H9 (cell line): ENCODE measurements around the gene NRXN3. TPM values are rescaled to one million over a fixed set of nuclear protein-coding genes. Genes with fewer than 3 reads are reported as not detected.

Source experiments
- DNase-seq: peaks from one replicate; pipeline ENCODE4 v3.0.0-alpha.2; 2017
- H2AFZ ChIP-seq: one replicate; pipeline ENCODE4 v1.6.1; 2013; ENCODE audit warnings: mild to moderate bottlenecking, low read length, control low read depth, moderate library complexity
- H2AK5ac ChIP-seq: 2 replicates; pipeline ENCODE4 v1.6.1; 2013; ENCODE audit warnings: low read length, control low read depth, mixed read lengths; ENCODE audit not compliant: insufficient read length
- H2BK120ac ChIP-seq: one replicate; pipeline ENCODE4 v1.6.1; 2013; ENCODE audit warnings: low read depth, mild to moderate bottlenecking, low read length, control low read depth, inconsistent platforms; ENCODE audit not compliant: poor library complexity, severe bottlenecking
- H2BK12ac ChIP-seq: 2 replicates; pipeline ENCODE4 v1.6.1; 2013; ENCODE audit warnings: low read length, control low read depth, mixed read lengths, low read depth; ENCODE audit not compliant: insufficient read length
- H2BK15ac ChIP-seq: 2 replicates; pipeline ENCODE4 v1.6.1; 2013; ENCODE audit warnings: low read depth, low read length, control low read depth
- H2BK20ac ChIP-seq: one replicate; pipeline ENCODE4 v1.6.1; 2013; ENCODE audit warnings: low read depth, mild to moderate bottlenecking, low read length, control low read depth, inconsistent platforms; ENCODE audit not compliant: poor library complexity, severe bottlenecking
- H2BK5ac ChIP-seq: 2 replicates; pipeline ENCODE4 v1.6.1; 2013; ENCODE audit warnings: low read length, control low read depth, mixed read lengths; ENCODE audit not compliant: insufficient read length
- H3K14ac ChIP-seq: 2 replicates; pipeline ENCODE4 v1.6.1; 2013; ENCODE audit warnings: low read length, control low read depth; ENCODE audit not compliant: insufficient read depth
- H3K18ac ChIP-seq: 2 replicates; pipeline ENCODE4 v1.6.1; 2013; ENCODE audit warnings: low read depth, mild to moderate bottlenecking, mixed read lengths, low read length, control low read depth; ENCODE audit not compliant: insufficient read length
- H3K23ac ChIP-seq: 2 replicates; pipeline ENCODE4 v1.6.1; 2013; ENCODE audit warnings: low read length, control low read depth, mixed read lengths, low read depth; ENCODE audit not compliant: insufficient read length
- H3K23me2 ChIP-seq: 2 replicates; pipeline ENCODE4 v1.6.1; 2013; ENCODE audit warnings: low read depth, mild to moderate bottlenecking, mixed read lengths, low read length, control low read depth; ENCODE audit not compliant: insufficient read length, poor library complexity, severe bottlenecking
- H3K27ac ChIP-seq: 2 replicates; pipeline ENCODE4 v1.5.1; 2013; ENCODE audit warnings: low read length, control low read depth, mixed read lengths, low read depth; ENCODE audit not compliant: insufficient read length
- H3K27me3 ChIP-seq: 2 replicates; pipeline ENCODE4 v1.6.1; 2013; ENCODE audit warnings: low read length, control low read depth, inconsistent platforms; ENCODE audit not compliant: insufficient read depth
- H3K4ac ChIP-seq: 2 replicates; pipeline ENCODE4 v1.6.1; 2013; ENCODE audit warnings: low read depth, mild to moderate bottlenecking, control low read depth, inconsistent platforms, low read length, moderate library complexity
- H3K4me1 ChIP-seq: 2 replicates; pipeline ENCODE4 v1.6.1; 2013; ENCODE audit warnings: low read length, control low read depth, inconsistent platforms; ENCODE audit not compliant: insufficient read depth
- H3K4me2 ChIP-seq: 2 replicates; pipeline ENCODE4 v1.6.1; 2013; ENCODE audit warnings: low read length, control low read depth, mixed read lengths; ENCODE audit not compliant: insufficient read length, insufficient read depth
- H3K56ac ChIP-seq: 2 replicates; pipeline ENCODE4 v1.6.1; 2013; ENCODE audit warnings: low read depth, mild to moderate bottlenecking, mixed read lengths, low read length, control low read depth; ENCODE audit not compliant: insufficient read length
- H3K79me1 ChIP-seq: 2 replicates; pipeline ENCODE4 v1.6.1; 2013; ENCODE audit warnings: low read depth, mild to moderate bottlenecking, moderate library complexity, low read length, control low read depth, inconsistent platforms; ENCODE audit not compliant: insufficient read depth, poor library complexity, severe bottlenecking
- H3K79me2 ChIP-seq: 2 replicates; pipeline ENCODE4 v1.6.1; 2013; ENCODE audit warnings: low read length, control low read depth, inconsistent platforms; ENCODE audit not compliant: insufficient read depth
- H3K9ac ChIP-seq: 2 replicates; pipeline ENCODE4 v1.6.1; 2013; ENCODE audit warnings: low read length, control low read depth, mixed read lengths; ENCODE audit not compliant: insufficient read length; ENCODE audit errors: extremely low read depth
- H3K9me3 ChIP-seq: one replicate; pipeline ENCODE4 v1.6.1; 2013; ENCODE audit warnings: low read depth, low read length, inconsistent platforms; ENCODE audit not compliant: control insufficient read depth
- H3T11ph ChIP-seq: one replicate; pipeline ENCODE4 v1.6.1; 2013; ENCODE audit warnings: mild to moderate bottlenecking, low read length, control low read depth, inconsistent platforms
- H4K20me1 ChIP-seq: one replicate; pipeline ENCODE4 v1.6.1; 2013; ENCODE audit not compliant: control insufficient read depth, insufficient read length, insufficient read depth
- H4K5ac ChIP-seq: 2 replicates; pipeline ENCODE4 v1.6.1; 2013; ENCODE audit warnings: low read depth, mild to moderate bottlenecking, mixed read lengths, low read length, control low read depth; ENCODE audit not compliant: insufficient read length
- H4K8ac ChIP-seq: replicated peaks from 2 replicates; pipeline ENCODE4 v1.6.1; 2013; ENCODE audit warnings: low read length, control low read depth, mixed read lengths, low read depth; ENCODE audit not compliant: insufficient read length
- H4K91ac ChIP-seq: 2 replicates; pipeline ENCODE4 v1.6.1; 2013; ENCODE audit warnings: low read depth, mild to moderate bottlenecking, moderate library complexity, mixed read lengths, low read length, control low read depth; ENCODE audit not compliant: insufficient read length
- H3K27ac Mint-ChIP-seq, 3 experiments: 2 replicates in 2 of 3; 3 replicates in 1 of 3; pipeline ENCODE4 v1.8.0; 2020 to 2021; ENCODE audit warnings: mixed read lengths in 3 of 3, mild to moderate bottlenecking in 1 of 3, moderate library complexity in 1 of 3
- H3K27me3 Mint-ChIP-seq: 2 replicates; pipeline ENCODE4 v1.8.0; 2021; ENCODE audit warnings: low read depth, mild to moderate bottlenecking, moderate library complexity, mixed read lengths
- H3K36me3 Mint-ChIP-seq, 3 experiments: 2 replicates in 2 of 3; 3 replicates in 1 of 3; pipeline ENCODE4 v1.8.0; 2020 to 2021; ENCODE audit warnings: low read depth in 3 of 3, mixed read lengths in 3 of 3; ENCODE audit not compliant: insufficient read depth in 1 of 3
- H3K4me1 Mint-ChIP-seq, 2 experiments: 2 replicates each; pipeline ENCODE4 v1.8.0; 2020; ENCODE audit warnings: mixed read lengths in 2 of 2
- H3K4me3 Mint-ChIP-seq, 2 experiments: 2 replicates in 1 of 2; 3 replicates in 1 of 2; pipeline ENCODE4 v1.8.0; 2020 to 2021; ENCODE audit warnings: mild to moderate bottlenecking in 2 of 2, mixed read lengths in 2 of 2, moderate library complexity in 1 of 2
- H3K9me3 Mint-ChIP-seq, 2 experiments: 2 replicates in 1 of 2; 3 replicates in 1 of 2; pipeline ENCODE4 v1.8.0; 2020; ENCODE audit warnings: mild to moderate bottlenecking in 2 of 2, mixed read lengths in 2 of 2, moderate library complexity in 1 of 2
- CTCF ChIP-seq: fragments of 200-600 bp; sonication (generic); conservative IDR thresholded peaks from 3 replicates; pipeline ENCODE4 v1.8.0; 2021; ENCODE audit warnings: antibody characterized with exemption, mild to moderate bottlenecking
- WGBS: extraction: QIAGEN DNeasy Blood & Tissue Kit; methylation state at CpG from one replicate; pipeline ENCODE4 v1.1.7; 2013; ENCODE audit warnings: missing lambda C conversion rate, low lambda C conversion rate, mixed read lengths; ENCODE audit not compliant: insufficient read length; ENCODE audit errors: extremely low coverage; 5-methylcytosine and 5-hydroxymethylcytosine counted together
- total RNA-seq: library from RNA; stranded (reverse); gene quantifications from 2 replicates; pipeline ENCODE4 v1.2.1, GENCODE V29; 2021

The NRXN3 gene
- total RNA-seq, 1 experiment from 2014 or later, result 1.8 TPM

DNA sequence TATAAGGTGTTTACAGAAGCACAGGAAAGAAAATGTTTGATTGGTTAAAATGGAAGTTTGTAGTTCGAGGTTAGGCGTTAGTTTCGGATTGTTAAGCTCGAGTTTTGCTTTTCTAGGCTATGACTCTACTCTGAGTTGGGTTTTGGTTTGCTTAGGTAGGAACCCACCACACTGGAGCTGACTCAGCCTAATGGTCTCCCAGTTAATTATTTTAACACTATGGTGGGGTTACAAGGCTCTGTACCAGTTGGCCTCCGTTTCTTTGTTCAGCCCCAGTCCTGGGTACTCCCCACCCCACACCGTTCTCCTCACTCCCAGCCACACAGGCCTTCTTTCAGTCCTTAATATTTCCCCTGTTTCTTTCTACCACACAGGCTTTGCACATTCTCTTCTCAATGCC lies 583.9 kb downstream of the NRXN3 start:
- H3K79me1 ChIP-seq, result no peaks in the 10 kb centered on the region

More for the DNA sequence above, 583.9 kb downstream of the NRXN3 start:
- no peak overlapping the region for H3K14ac ChIP-seq
- no peaks in the 10 kb centered on the region for H3K27me3 ChIP-seq
- no peak overlapping the region for H2BK20ac ChIP-seq
- H3K56ac ChIP-seq, result no peak overlapping the region
- Mint-ChIP-seq H3K4me3 (no peak overlapping the region), H3K27ac (no peak overlapping the region), H3K9me3 (no peaks in the 10 kb centered on the region), H3K4me1 (peaks cover 19% of the 10 kb centered on the region in 2 experiments), H3K36me3 (no peaks in the 10 kb centered on the region), H3K27me3 (no peaks in the 10 kb centered on the region)
- no peak overlapping the region for H4K91ac ChIP-seq
- H2BK12ac ChIP-seq, result no peak overlapping the region
- no peaks in the 10 kb centered on the region; the same call in 1 of the 2 replicates for H3K4me1 ChIP-seq
- TF ChIP-seq CTCF, result no peak
- H3K9me3 ChIP-seq, result no peaks in the 10 kb centered on the region
- DNase-seq, result no peak
- 100% methylated on average over 4 of the region's 6 CpGs for WGBS
- H3K18ac ChIP-seq, result no peak overlapping the region
- H3K9ac ChIP-seq, result no peak overlapping the region
- H2AFZ ChIP-seq, result no peak overlapping the region
- no peaks in the 10 kb centered on the region for H3K79me2 ChIP-seq
- H3K23ac ChIP-seq, result no peak overlapping the region
- no peak overlapping the region for H3K4me2 ChIP-seq
- no peak overlapping the region for H2BK5ac ChIP-seq
- H3K4ac ChIP-seq, result no peak overlapping the region
- H4K5ac ChIP-seq, result no peak overlapping the region
- H4K20me1 ChIP-seq, result no peaks in the 10 kb centered on the region
- no peak overlapping the region for H2BK120ac ChIP-seq
- H4K8ac ChIP-seq, result no peak overlapping the region
- no peak overlapping the region for H3T11ph ChIP-seq
- no peak overlapping the region for H2BK15ac ChIP-seq
- no peak overlapping the region for H2AK5ac ChIP-seq
- H3K23me2 ChIP-seq, result no peaks in the 10 kb centered on the region
- H3K27ac ChIP-seq, result no peak overlapping the region
